Measurements from ENCODE around the gene QRFP.

QRFP gene

DNA sequence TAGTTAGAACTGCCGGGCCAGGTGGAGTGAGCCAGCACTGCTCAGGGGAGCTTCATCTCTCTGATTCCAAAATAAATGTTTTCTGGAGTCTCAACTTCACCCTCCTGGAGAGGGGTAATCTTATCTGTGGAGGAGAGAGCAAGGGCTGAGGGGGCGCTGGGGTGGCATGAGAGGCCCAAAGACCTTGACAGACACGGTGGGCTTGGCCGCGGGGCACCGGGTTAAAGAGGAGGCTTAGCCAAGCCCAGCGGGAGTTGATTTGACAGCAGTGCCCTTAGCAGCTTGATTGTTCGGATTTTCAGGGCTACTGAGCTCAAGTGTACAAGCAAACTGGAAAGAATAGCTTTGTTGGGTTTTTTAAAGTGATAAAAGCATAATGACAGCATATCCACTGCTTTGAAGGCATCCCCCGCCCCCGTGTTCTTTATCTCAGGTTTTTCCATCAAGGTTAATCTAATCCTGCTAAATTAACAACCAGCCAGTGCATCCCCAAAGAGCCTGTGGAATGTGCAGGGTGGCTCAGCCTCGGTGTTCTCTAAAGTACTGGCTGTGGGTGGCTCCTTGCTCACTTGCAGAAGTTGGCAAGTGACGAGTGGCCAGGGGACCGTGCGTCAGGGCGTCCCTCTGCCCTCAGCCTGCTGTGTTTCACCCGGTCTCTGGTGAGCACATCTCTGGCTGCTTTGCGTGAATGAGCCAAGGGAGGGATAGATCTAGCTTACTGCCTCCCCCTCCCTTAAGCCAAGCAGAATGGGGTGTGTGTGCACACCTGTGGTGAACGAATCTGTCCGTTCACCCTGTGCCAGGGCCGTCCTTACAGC lies 5.5 kb downstream of the QRFP start:
- DNase-seq (ENCODE audit: low spot score): no peak

DNA sequence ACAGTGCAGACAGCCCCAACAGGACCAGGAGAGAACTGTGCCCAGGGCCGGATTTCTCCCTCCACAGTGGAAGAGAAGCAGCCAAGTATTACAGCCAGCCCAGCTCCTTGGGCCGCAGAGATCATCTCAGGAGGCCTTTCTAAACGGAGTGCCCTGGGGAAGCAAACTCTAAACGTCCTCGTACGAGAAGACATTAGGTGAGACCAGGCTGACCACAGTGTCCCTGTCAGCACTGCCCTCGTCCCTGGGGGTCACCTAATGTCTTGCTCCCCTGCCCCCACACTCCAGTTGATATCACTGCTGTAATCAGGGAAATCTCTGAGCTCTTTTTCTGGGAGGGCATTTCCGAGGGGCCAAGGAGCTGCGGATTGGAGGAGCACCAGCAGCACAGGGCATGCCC lies 6.5 kb downstream of the QRFP start:
- no peak for DNase-seq (ENCODE audit: low spot score)

DNA sequence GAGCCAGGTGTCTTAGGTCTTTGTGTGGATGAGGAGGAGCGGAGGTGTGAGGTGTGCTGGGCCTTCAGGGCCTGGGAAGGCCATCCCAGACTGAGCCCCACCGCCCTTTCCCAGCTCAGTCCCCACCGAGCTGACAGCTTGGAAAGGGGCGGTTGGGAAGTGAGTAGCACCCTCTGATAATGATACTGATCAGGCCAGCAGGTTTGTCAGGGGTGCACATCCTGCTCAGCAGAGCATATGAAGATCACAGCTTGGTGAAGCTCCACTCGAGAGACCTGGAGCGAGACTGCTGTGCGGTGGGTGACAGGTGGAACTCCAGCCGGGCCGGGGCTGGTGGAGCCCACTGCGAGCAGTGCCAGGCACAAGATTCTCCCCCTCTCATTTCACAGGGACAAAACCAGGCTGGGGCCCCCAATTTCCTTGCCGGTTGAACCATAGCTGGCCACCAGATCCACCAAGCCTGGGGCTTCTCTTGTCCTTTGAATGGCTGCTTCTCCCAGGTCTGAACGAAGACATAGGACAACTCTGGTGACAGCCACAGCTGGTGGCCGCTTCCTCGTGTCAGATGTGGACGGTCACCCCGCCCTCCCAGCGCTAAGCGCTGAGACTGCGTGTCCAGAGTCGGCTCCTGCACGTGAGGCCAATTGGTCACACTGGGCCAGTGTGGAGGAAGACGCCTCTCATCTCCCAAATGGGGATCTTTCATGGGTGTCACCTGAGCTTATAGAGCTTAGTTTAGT lies 8.3 kb downstream of the QRFP start:
- no peak for DNase-seq (ENCODE audit: low spot score)

DNA sequence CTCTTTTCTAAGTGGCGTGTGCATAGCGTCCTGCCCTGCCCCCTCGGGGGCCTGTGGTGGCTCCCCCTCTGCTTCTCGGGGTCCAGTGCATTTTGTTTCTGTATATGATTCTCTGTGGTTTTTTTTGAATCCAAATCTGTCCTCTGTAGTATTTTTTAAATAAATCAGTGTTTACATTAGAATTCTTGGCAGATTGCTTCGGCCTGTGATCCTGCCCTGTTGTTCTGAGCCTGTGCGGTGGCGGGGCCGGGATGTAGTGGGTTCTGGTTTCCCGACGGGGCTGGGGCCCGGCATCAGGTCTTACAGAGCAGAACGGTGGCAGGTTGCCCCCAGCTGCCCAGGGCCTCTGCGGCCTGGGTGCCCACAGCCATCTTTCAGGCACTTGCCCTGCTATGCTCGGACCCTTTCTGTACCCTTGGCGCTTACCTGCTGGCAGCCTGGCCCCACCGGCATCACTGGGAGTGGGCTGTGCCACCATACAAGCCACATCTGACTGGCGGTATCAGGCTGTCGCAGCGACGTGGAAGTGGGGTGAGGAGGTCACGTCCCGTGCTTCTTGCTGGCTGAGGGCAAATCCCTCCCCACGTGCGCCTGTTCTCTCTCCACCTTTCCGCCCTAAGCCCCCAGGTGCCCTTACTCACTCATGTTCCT lies 9.0 kb downstream of the QRFP start:
- DNase-seq (ENCODE audit: low spot score): no peak

DNA sequence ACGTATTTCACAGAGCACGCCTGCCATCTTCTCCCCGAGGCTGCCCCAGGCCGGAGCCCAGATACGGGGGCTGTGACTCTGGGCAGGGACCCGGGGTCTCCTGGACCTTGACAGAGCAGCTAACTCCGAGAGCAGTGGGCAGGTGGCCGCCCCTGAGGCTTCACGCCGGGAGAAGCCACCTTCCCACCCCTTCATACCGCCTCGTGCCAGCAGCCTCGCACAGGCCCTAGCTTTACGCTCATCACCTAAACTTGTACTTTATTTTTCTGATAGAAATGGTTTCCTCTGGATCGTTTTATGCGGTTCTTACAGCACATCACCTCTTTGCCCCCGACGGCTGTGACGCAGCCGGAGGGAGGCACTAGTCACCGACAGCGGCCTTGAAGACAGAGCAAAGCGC lies 9.6 kb downstream of the QRFP start:
- DNase-seq (ENCODE audit: low spot score): no peak

DNA sequence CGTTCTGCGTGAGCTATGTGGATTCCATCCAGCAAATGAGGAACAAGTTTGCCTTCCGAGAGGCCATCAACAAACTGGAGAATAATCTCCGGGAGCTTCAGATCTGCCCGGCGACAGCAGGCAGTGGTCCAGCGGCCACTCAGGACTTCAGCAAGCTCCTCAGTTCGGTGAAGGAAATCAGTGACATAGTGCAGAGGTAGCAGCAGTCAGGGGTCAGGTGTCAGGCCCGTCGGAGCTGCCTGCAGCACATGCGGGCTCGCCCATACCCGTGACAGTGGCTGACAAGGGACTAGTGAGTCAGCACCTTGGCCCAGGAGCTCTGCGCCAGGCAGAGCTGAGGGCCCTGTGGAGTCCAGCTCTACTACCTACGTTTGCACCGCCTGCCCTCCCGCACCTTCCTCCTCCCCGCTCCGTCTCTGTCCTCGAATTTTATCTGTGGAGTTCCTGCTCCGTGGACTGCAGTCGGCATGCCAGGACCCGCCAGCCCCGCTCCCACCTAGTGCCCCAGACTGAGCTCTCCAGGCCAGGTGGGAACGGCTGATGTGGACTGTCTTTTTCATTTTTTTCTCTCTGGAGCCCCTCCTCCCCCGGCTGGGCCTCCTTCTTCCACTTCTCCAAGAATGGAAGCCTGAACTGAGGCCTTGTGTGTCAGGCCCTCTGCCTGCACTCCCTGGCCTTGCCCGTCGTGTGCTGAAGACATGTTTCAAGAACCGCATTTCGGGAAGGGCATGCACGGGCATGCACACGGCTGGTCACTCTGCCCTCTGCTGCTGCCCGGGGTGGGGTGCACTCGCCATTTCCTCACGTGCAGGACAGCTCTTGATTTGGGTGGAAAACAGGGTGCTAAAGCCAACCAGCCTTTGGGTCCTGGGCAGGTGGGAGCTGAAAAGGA lies 10.9 kb downstream of the QRFP start:
- DNase-seq (ENCODE audit: low spot score): no peak

DNA sequence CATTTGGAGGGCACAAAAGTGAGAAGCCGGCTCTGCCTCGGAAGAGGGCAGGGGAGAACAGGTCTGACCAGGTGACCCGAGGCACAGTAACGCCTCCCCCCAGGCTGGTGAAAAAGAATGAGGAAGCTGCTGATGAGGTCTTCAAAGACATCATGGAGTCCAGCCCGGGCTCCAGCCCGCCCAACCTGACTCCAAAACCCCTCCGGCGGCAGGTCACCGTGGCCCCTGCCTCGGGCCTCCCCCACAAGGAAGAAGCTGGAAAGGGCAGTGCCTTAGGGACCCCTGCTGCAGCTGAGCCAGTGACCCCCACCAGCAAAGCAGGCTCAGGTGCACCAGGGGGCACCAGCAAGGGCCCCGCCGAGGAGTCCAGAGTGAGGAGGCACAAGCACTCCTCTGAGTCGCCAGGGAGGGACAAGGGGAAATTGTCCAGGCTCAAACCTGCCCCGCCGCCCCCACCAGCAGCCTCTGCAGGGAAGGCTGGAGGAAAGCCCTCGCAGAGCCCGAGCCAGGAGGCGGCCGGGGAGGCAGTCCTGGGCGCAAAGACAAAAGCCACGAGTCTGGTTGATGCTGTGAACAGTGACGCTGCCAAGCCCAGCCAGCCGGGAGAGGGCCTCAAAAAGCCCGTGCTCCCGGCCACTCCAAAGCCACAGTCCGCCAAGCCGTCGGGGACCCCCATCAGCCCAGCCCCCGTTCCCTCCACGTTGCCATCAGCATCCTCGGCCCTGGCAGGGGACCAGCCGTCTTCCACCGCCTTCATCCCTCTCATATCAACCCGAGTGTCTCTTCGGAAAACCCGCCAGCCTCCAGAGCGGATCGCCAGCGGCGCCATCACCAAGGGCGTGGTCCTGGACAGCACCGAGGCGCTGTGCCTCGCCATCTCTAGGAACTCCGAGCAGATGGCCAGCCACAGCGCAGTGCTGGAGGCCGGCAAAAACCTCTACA lies 11.8 kb downstream of the QRFP start:
- DNase-seq (ENCODE audit: low spot score): no peak

DNA sequence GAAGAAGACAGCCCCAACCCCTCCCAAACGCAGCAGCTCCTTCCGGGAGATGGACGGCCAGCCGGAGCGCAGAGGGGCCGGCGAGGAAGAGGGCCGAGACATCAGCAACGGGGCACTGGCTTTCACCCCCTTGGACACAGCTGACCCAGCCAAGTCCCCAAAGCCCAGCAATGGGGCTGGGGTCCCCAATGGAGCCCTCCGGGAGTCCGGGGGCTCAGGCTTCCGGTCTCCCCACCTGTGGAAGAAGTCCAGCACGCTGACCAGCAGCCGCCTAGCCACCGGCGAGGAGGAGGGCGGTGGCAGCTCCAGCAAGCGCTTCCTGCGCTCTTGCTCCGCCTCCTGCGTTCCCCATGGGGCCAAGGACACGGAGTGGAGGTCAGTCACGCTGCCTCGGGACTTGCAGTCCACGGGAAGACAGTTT lies 12.5 kb downstream of the QRFP start:
- no peak for DNase-seq (ENCODE audit: low spot score)

DNA sequence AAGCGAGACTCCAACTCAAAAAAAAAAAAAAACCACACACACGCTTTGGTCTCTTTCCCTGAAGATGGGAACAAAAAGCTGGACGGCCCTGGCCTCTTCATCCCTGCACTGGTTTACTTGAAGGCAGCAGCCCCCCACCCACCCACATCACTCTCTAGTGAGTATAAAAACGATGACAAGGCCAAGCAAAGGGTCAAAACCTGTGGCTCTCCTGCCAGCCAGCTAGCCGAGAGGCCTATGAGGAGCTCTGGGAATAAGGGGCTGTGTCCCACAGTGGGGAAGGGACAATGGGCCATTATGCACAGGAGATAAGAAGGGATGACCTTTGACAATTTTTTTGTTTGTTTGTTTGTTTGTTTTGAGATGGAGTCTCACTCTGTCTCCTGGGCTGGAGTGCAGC lies 13.1 kb downstream of the QRFP start:
- DNase-seq (ENCODE audit: low spot score): no peak

DNA sequence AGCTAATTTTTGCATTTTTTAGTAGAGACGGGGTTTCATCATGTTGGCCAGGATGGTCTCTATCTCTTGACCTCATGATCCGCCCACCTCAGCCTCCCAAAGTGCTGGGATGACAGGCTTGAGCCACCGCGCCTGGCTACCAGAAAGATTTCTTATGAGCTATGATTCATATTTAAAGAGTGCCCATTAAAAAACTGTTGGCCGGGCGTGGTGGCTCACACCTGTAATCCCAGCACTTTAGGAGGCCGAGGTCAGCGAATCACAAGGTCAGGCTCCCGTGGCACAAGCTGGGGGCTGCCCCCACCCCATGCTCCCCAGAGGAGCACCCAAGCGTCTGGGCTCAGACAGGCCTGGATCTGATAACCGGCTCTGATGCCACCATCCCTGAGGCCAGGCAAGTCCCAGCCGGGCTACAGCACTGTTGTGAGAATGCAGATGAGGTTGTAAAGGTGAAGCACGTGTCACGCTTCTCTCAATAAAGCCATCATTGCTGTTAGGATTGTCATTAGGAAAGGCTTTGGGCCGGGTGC lies 13.9 kb downstream of the QRFP start:
- DNase-seq (ENCODE audit: low spot score): no peak

DNA sequence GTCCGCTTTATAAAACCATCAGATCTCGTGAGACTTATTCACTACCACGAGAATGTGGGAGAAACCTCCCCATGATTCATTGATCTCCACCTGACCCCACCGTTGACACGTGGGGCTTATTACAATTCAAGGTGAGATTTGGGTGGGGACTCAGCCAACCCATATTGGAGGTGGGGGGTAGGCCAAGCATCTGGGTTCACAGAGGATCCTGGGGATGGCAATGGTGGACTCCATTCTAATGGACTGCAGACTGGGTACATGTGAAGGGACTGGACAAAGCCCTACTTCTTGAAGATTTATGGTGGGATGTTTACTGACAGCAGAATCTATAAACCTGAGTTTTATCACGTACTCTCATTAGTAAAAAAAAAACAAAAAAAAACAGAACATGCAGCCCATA lies 15.1 kb downstream of the QRFP start:
- DNase-seq (ENCODE audit: low spot score): no peak

DNA sequence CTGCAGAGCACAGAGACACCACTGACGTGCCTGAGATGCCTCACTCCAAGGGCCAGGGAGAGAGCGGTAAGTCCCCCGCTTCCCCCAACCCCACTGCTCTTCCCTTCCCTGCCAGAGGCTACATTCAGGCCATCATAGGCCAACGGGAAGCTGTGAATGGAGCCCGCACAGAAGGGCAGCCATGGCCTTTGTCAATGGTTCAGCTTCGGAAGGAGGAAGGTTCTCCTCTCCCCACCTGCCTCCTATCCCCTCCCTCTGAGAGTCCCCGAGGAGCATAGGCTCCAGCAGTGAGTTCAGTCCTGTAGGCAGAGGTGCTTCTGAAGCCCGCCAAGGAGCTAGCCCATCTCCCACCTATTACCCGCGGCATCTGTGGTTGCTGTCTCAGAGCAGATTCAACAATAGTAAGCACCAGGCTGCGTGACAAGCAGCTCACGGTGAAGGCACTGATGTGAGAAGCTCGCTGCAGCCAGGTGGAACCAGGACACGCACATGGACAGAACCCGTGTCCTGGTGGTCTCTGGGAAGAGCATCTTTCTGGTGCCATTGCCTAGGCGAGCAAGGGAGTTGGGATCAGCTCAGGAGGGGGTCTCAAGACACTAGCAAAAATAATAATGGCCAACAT lies 15.9 kb downstream of the QRFP start:
- DNase-seq (ENCODE audit: low spot score): no peak

DNA sequence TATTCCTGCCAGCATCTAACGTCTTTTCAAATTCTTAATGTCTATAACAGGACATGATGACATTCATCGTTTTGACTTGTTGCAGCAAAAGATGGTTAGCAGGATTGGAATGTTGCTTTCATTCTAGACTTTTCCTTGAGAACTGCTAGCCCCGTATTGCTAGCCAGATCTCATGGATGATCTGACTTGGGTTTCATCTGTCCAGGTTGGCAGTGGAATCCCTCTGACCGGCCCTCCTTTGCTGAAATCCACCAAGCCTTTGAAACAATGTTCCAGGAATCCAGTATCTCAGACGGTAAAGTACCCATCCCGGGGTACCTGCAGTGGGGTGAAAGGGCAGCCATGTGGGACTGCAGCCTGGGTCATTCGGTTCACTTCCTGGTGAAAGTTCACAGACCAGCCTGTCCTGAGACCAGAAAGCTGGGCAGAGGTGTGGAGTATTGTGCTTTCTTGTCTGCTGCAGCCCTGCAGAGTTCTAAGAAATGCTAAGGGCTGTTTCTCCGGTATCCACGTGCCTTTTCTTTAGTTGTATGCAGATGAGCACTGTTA lies 16.7 kb downstream of the QRFP start:
- DNase-seq (ENCODE audit: low spot score): no peak

DNA sequence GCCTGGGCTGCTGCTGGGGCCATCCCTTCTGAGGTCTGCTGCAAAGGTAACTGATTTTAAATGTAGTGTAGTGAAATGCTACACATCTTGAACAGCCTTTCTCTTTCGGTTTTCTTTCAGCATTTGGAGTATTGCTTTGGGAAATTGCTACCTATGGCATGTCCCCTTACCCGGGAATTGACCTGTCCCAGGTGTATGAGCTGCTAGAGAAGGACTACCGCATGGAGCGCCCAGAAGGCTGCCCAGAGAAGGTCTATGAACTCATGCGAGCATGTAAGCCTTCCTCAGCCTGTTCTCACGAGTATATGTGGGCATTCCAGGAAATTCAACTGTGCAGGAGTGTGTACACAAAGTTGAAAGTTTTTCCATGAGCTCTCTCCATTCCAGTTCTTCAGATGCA lies 18.3 kb downstream of the QRFP start:
- no peak for DNase-seq (ENCODE audit: low spot score)

DNA sequence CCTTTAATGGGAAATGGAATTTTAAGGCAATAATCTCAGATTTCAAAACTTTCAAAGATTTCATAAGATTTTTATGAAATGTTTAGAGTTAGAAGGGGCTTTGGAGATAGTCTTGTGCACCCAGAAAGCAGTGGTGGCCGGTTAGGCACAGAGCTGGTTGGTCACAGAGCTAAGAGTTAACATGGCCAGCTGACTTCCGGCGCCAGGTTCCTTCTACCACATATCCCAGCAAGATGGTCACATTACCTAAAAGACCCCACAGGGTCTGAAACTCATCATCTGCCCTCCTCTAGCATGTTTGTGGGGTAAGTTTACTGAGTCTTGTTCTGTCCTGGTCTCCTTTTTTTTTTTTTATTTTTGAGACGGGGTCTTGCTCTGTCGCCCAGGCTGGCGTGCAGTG lies 19.3 kb downstream of the QRFP start:
- DNase-seq (ENCODE audit: low spot score): no peak

DNA sequence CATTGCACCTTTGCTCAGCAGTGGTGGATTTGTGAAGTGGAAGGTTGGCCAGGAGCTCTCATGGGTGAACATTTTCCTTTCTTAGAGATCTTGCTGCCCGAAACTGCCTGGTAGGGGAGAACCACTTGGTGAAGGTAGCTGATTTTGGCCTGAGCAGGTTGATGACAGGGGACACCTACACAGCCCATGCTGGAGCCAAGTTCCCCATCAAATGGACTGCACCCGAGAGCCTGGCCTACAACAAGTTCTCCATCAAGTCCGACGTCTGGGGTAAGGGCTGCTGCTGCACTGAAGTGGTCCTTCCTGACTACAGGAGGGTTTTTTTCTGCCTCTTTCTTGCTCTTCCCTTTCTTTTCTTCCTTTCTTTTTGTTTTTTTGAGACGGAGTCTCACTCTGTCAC lies 21.8 kb downstream of the QRFP start:
- no peak for DNase-seq (ENCODE audit: low spot score)

DNA sequence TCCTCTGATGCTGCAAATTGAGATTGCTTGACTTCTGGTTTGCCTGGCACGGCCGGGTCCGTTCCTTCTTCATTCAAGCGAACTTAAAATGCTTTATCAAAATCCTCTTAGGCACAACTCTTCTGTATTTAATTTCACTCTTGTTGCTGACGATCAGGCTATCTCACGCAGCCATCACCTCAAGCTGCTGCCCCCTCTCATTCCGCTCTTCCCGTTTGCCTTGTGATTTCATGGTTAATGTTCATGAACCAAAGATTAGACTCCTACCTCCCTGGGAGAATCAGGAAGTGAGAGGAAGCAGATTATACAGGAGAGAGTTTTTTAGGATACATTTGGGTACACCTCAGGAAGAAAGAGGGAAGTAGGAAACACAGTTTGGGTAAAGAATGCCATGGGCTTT lies 22.6 kb downstream of the QRFP start:
- no peak for DNase-seq (ENCODE audit: low spot score)

DNA sequence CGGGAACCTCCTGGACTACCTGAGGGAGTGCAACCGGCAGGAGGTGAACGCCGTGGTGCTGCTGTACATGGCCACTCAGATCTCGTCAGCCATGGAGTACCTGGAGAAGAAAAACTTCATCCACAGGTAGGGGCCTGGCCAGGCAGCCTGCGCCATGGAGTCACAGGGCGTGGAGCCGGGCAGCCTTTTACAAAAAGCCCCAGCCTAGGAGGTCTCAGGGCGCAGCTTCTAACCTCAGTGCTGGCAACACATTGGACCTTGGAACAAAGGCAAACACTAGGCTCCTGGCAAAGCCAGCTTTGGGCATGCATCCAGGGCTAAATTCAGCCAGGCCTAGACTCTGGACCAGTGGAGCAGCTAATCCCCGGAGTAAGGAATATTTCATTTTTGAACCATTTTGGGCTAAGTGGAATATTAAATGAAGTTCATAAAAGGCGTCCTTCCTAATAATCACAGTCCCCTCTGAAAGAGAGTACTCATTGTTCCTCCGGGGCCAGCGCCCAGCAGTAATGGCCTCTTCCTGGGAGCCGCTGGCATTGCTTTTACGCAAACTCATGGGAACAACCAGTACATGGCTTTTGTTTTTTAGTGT lies 23.6 kb downstream of the QRFP start:
- no peak for DNase-seq (ENCODE audit: low spot score)

DNA sequence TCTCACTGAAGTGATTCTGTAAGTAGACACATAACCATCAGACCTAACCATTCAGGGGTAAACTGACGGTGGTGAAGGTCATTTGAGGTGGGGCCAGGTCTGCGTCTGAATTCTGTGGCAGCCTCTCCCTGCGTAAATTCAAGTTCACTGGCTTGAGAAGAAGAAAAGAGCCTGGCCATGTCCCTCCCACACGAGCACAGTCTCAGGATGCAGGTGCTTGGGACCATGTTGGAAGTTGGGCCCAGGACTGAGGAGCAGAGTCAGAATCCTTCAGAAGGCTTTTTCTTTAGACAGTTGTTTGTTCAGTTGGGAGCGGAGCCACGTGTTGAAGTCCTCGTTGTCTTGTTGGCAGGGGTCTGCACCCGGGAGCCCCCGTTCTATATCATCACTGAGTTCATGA lies 24.1 kb downstream of the QRFP start:
- DNase-seq (ENCODE audit: low spot score): no peak

DNA sequence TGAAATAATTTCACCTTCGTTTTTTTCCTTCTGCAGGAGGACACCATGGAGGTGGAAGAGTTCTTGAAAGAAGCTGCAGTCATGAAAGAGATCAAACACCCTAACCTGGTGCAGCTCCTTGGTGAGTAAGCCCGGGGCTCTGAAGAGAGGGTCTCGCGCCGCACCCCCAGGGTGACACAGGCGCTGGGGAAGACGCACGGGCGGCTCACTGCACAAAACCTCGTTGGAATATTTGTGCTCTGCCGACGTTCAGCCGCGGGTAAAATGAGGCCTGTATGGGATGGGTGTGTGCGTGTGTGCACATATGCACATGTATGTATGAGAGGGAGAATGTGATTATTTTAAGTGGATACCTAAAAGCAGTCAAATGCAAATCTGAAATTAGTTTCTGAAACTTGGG lies 24.5 kb downstream of the QRFP start:
- no peak for DNase-seq (ENCODE audit: low spot score)

All from CD4-positive, alpha-beta T cell treated with Interleukin-2 at 100 ng/mL for 4 hours (primary cell).